Measurements from ENCODE around the gene ZSCAN30.

DNA sequence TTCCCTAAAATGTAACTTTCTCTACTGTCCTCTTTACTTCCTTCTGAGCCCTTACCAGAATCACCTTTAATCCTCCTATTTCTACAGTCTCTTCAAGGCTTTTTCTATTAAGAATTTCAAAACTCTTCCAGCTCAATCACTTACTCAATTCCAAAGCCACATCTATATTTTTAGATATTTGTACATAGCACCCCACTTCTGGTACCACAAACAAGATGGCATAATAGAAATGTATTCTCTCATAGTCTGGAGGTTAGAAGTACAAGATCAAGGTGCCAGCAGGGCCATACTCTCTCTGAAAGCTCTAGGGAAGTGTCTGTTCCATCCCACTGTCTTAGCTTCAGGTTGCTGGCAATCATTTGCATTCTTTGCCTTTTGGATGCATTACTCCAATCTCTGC, 11.1 kb downstream of the ZSCAN30 start:
- TF ChIP-seq, protein P1, sequence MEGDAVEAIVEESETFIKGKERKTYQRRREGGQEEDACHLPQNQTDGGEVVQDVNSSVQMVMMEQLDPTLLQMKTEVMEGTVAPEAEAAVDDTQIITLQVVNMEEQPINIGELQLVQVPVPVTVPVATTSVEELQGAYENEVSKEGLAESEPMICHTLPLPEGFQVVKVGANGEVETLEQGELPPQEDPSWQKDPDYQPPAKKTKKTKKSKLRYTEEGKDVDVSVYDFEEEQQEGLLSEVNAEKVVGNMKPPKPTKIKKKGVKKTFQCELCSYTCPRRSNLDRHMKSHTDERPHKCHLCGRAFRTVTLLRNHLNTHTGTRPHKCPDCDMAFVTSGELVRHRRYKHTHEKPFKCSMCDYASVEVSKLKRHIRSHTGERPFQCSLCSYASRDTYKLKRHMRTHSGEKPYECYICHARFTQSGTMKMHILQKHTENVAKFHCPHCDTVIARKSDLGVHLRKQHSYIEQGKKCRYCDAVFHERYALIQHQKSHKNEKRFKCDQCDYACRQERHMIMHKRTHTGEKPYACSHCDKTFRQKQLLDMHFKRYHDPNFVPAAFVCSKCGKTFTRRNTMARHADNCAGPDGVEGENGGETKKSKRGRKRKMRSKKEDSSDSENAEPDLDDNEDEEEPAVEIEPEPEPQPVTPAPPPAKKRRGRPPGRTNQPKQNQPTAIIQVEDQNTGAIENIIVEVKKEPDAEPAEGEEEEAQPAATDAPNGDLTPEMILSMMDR (IDR thresholded peaks at IDR 0.05) = no peak
- TF ChIP-seq POLR2AphosphoS5 (IDR thresholded peaks at IDR 0.05; ENCODE audit: low read depth, low read length) (no peak), SIN3A (IDR thresholded peaks at IDR 0.05; ENCODE audit: borderline replicate concordance, insufficient read depth, low read depth, low read length) (no peak)
- TF ChIP-seq, protein P2, sequence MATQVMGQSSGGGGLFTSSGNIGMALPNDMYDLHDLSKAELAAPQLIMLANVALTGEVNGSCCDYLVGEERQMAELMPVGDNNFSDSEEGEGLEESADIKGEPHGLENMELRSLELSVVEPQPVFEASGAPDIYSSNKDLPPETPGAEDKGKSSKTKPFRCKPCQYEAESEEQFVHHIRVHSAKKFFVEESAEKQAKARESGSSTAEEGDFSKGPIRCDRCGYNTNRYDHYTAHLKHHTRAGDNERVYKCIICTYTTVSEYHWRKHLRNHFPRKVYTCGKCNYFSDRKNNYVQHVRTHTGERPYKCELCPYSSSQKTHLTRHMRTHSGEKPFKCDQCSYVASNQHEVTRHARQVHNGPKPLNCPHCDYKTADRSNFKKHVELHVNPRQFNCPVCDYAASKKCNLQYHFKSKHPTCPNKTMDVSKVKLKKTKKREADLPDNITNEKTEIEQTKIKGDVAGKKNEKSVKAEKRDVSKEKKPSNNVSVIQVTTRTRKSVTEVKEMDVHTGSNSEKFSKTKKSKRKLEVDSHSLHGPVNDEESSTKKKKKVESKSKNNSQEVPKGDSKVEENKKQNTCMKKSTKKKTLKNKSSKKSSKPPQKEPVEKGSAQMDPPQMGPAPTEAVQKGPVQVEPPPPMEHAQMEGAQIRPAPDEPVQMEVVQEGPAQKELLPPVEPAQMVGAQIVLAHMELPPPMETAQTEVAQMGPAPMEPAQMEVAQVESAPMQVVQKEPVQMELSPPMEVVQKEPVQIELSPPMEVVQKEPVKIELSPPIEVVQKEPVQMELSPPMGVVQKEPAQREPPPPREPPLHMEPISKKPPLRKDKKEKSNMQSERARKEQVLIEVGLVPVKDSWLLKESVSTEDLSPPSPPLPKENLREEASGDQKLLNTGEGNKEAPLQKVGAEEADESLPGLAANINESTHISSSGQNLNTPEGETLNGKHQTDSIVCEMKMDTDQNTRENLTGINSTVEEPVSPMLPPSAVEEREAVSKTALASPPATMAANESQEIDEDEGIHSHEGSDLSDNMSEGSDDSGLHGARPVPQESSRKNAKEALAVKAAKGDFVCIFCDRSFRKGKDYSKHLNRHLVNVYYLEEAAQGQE (IDR thresholded peaks at IDR 0.05; ENCODE audit: insufficient read depth in 1 of 2, low read depth in 2 of 2, low read length in 1 of 2) = no peak

Data from Panc1 (cell line).